HG02938 (cell line): ENCODE results near the gene SLC9A3.

Experiments
- ATAC-seq: cut with Tn5 transposase; IDR thresholded peaks from one replicate; pipeline ENCODE4 v1.9.1; 2021; ENCODE audit warnings: mild to moderate bottlenecking, moderate library complexity; ENCODE audit not compliant: unreplicated experiment

SLC9A3 gene

DNA sequence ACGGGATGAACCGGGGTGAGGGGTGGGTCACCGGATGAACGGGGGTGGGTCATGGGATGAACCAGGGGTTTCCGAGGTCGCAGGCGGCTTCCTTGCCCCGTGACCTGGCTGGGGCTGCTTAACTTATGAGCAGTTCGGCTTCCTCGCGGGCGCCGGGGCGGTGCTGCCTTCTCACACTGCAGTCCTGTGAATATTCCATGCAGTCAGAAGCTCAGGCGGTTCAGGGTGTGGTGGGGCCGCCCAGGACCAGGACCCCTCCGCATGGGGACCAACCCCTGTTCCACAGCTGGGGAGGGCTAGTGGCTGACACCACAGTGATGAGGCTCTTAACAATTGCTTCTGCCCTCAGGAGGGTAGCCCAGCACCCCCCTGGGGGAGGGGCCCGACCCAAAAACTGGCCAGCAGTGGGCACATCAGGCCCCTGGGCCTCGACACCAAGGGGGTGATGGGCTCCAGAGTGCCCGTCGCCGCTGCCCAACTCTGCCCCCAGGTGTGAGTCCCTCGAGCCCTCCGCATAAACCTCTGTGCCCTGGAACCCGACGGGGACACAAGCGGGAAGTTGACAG is 30.9 kb upstream of the SLC9A3 start:
- no peak for ATAC-seq

DNA sequence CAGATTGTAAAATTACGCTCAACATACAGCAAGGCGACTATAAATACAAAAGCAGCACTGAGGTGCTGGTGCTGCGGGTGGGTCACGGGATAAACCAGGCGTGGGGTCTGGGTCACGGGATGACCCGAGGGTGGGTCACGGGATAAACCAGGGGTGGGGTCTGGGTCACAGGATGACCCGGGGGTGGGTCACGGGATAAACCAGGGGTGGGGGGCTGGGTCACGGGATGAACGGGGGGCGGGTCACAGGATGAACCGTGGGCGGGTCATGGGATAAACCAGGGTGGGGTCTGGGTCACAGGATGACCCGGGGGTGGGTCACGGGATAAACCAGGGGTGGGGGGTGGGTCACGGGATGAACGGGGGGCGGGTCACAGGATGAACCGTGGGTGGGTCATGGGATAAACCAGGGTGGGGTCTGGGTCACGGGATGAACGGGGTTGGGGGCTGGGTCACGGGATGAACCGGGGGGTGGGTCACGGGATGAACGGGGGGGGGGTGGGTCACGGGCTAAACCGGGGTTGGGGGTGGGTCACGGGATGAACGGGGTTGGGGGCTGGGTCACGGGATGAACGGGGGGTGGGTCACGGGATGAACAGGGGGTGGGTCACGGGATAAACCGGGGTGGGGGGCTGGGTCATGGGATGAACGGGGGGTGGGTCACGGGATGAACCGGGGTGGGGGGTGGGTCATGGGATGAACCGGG is 30.2 kb upstream of the SLC9A3 start:
- no peak for ATAC-seq

DNA sequence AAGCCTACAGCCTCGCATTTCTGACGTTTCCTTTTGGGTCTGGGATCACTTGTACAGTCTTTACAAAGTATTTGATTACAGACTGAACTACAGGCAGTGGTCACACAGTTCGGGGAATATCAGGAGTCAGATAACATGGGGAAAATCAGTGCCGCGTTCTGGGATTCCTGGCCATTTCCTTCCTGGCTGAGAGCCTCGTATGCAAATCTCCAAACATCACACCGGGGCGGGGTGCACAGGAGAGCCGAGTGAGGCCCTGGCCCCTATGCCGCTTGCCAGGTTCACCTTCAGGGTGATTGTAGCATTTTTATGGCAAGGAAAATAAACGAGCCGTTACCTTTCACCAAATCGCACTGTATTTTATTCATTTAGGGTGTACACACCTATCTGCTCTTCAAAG is 29.6 kb upstream of the SLC9A3 start:
- ATAC-seq, result no peak

DNA sequence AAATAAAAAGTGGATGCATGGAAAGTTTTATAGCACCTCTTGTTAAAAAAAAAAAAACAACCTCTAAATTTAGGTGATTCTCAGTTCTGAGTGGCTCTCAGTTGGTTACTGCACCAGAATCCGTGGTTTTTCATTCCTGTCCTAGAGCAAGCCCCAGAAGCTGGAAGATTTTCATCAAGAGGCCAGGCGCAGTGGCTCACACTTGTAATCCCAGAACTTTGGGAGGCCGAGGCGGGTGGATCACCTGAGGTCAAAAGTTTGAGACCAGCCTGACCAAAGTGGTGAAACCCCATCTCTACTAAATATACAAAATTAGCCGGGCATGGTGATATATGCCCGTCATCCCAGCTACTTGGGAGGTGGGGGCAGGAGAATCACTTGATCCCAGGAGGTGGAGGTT is 27.2 kb upstream of the SLC9A3 start:
- ATAC-seq, result no peak

DNA sequence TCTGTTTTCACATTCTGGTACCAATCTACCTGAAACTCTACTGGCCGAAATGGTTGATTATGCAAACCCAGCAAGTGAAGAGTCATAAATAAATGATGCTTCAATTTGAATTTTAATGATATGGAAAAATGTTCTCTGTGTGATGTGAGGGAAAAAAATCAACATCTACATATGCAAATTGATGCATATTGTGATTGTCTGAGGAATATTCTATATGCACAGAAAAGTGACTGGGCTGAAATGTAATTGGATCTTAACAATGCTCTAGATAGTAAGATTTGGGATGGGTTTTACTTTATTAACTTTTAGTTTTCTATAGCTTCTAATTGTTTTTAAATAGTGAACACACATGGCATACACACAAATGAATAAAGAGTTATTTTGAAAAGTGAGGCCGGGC is 25.0 kb upstream of the SLC9A3 start:
- ATAC-seq, result no peak

DNA sequence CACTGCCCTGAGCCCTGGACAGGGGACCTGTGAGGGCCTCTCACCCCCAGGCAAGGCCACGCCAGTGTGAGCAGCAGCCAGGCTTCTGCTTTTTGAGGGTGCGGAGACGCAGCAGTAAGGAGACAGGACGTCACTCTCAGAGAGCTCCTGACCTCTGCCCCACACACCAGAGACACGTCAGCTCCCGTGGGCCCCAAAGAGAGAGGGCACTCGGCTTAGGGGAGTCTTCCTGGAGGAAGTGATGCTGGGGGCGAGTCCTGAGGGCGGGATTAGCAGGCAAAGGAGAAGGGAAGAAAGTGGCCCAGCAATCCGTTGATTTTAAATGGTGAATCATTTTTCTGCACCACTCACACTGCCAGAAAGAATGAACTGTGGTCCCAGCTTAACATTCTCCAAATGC is 24.0 kb upstream of the SLC9A3 start:
- ATAC-seq, result no peak

DNA sequence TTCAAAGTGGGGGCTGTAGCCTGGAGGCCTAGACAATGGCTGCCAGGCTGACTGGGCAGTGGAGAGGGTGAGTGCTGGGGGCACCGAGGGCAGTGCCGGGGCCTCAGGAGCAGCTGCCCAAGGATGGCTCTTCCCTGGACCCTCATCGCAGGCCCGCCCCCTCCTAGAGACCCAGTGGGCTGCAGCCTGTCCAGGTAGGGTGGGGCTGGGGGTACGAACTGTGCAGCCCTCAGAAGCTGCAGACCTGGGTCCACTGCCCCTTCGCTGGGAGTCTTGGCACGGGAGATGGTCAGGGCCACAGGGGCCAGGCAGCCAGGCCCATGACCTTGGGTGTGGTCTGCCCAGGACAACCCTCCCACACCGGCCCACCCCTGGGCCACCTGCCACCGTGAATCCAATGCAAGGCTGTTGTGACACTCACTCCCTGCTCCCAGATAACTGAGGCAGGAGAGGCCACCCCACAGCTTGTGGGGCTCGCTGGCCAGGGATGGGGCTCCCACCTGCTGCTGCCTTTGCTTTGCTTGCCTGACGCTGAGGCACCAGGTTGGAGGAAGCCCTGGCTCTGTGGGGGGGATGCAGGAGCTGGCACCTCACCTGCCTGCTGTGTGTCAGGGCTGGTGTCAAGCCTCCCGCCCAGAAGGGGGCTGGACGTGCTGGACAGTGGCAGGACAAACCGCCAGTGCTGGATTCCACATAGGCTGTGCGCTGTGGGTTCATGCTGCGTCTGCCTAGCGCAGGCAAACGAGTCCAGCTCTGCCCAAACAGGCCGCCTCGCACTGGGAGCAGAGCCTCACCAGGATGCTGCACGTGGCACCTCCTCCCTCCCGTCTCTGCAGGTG is 23.1 kb upstream of the SLC9A3 start:
- ATAC-seq, result no peak

DNA sequence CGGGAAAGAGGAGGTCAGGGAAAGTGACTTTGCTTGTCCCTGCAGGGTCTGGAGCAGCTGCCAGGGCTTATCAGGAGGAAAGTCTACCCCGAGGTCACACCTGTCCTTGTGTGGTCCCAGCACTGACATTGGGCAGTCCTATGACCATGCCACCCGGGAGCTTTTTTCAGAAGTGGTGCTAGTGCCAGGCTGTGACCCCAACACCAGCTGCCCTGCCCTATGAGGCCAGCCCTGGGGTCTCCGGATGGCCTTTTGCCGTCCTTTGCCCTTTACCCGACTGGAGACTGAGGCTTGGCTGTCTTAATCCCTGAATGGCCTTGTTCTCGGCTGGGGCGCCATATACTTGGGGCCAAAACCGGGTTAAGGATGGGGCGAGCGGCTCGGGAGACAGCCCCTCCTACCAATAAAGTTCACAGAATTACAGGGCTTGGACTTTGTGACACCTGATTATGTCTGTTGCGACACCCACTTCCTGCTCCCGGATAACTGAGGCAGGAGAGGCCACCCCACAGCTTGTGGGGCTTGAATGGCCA is 22.2 kb upstream of the SLC9A3 start:
- no peak for ATAC-seq

DNA sequence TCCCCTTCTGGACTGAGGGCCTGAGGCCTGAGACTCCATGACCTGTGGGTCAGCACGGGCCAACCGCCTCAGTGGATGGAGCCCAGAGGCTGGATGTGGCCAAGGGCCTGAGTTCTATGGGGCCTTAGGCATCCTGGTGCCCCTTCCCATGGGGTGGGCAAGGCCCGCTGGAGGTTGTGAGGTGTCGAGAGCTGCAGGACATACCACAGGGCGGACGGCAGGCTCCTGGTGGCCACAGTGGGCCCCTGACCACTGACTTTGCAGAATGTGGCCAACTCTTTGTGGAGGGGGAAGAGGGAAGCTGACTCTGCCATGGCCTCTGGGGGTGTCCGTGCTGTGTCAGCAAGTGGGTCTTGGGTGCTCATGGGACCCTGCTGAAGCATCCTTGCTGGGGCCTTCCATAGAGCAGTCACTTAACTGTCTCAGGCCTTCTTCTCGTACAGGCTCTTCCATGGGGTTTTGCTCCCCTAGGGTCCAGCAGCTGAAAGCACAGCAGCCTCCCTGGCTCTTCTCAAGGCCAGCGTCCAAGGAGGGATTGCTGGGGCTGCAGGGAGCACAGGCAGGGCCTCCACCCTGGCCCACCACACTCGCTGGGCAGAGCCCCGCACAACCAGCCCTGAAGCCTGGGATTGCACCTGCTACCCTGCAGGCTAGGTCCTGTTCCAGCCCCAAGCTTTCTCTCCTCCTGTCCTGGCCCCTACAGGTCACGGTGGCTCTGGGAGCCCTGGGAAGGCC is 21.6 kb upstream of the SLC9A3 start:
- ATAC-seq, result no peak

DNA sequence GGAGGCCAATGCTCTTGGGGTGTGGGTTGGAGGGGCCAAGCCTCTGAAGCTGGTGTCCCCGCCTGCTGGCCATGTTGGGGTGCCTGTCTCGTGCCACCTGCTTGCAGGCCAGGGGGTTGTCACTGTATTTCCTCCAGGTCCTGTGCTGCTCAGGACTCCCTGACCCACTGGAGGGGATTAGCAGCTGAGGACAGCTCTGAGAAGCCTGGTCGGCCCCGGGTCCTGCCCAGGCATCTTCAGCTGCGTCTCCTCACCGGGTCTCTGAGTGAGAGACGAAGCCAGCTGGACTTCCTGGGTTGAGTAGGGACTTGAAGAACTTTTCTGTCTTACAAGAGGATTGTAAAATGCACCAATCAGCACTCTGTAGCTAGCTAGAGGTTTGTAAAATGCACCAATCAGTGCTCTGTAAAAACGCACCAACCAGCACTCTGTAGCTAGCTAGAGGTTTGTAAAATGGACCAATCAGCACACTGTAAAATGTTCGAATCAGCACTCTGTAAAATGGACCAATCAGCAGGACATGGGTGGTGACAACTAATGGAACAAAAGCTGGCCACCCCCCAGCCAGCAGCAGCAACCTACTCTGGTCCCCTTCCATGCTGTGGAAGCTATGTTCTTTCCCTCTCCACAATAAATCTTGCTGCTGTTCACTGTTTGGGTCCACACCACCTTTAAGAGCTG is 20.6 kb upstream of the SLC9A3 start:
- ATAC-seq, result no peak

DNA sequence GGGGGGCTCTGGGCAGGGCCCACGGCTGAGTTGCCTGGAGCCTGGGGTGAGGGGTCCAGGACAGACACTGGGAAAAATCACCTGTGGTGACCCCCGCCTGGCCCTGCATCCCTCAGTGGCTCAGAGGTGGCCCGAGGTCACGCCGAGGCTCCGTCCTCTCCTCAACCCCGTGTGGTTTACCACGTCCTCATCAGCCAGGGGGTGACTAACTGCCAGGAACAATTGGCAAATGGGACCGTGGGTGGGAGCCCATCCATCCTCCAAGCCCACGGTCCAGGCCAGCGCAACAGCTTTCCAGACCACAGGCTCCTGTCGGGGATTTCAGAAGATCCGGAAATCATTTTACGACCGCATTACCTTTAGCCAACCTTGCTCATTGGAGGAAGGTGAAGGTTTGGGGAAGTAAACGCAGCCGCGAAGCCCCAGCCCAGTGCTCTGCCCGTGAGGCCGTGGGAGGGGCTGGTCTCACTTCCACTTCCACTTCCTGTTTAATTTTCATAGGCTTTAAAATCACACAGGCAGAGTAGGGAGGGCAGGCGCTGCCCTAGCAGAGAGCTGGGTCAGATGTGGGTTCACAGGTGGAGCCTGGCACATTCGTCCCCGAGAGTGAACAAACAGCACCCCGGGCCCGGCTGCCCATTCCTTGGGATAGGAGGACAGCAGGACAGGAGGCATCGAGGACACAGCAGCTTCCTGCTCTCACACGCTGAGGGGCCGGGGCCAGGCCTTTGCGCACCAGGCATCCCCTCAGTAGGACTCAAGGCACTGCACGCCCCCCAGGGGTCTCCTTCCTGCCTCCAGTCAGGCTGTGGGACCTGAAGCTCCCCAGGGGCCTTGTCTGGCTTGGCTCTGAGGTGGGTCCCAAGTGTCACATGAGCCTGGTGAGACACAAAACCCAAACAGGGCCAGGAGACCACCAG is 19.8 kb upstream of the SLC9A3 start:
- ATAC-seq, result peak; percentile 81

DNA sequence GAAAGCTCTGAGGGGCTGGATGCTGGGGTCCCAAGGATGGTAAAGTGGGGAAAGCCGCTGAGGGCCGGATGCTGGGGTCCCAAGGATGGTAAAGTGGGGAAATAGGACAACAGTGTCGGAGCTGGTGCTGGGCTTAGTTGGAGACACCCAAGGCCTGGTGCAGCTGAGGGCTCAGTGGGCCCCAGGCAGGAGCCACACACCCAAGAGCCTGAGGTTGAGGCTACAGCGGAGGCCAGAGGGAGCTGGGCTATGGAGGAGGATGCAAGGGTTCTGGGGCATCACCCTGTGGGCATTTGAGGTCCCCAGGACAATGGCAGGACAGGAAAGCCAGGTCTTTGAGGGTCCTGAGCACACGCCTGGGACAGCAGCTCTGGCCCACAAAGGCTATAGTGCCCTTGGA is 19.1 kb upstream of the SLC9A3 start:
- ATAC-seq, result no peak

DNA sequence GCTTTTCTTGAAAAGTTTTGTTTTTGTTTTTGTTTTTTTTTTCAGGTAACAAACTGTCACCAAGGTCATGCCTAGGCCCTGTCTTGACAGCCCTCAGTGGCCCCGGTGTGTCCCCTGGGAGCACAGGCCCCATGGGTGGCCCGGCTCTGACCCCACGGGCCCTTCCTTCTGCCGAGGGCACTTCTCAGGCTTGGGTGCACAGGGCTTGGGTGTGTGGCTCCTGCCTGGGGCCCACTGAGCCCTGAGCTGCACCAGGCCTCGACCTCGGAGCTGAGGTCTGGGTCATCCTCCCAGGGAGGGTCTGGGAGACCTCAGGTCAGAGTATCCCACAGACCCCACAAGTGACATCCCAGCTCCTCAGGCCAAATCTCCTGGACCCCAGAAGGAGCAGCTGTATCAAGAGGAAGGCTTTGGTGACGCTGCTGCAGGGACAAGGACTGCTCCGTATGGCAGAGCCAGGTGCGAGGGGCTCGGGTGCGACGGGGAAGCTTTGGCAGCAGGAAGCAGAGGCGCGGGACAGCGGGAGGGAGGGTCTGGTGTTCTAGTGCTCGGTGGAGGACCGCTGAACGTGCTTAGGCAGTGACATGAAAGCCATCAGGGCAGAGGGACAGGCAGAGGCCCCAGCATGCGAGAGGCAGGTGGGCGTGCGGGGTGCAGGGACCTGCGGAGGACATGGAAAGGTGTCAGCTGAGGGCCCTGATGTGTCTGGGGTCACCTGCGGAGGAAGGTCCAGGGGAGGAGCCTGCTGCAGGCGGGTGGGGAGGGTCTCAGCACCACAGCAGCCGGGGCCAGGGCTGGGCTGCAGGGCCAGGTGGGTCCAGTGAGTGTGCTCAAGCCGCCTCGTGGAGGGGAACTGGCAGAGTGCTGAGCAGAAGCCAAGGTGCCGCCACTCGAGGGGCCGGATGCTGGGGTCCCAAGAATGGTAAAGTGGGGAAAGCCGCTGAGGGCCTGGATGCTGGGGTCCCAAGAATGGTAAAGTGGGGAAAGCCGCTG is 18.4 kb upstream of the SLC9A3 start:
- ATAC-seq, result no peak

DNA sequence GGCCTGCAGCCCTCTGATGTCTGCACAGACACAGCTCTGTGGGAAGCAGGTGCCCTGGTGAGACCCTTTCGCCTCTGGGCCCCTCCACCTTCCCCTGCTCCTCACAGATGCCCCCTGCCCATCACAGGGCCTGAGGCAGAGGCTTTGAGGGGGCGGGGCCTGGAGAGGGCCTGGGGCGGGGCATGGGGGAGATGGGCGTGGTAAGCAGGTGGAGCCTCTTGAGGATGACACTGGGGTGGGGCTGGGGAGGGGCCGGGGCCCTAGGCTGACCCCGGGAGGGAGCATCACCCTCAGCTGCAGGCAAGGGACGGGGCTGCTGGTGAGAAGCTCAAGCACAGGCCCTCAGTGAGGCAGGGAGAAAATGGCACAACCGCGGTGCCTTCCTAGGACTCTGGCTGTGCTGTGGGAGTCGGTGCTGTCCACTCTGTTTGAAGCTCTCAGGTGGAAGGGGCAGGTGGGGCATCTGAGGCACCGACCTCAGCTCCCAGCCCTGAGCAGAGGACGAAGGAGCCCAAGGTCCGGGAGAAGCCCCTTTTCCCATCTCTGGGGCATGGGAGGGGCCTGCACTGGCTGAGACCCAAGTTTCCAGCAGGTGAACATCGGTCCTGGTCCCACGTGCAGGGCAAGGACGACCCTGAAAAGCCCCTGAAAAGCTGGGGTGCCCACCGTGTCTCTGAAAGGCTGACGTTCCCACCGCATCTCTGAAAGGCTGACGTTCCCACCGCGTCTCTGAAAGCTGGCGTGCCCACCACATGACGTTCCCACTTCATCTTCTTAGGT is 17.5 kb upstream of the SLC9A3 start:
- no peak for ATAC-seq

DNA sequence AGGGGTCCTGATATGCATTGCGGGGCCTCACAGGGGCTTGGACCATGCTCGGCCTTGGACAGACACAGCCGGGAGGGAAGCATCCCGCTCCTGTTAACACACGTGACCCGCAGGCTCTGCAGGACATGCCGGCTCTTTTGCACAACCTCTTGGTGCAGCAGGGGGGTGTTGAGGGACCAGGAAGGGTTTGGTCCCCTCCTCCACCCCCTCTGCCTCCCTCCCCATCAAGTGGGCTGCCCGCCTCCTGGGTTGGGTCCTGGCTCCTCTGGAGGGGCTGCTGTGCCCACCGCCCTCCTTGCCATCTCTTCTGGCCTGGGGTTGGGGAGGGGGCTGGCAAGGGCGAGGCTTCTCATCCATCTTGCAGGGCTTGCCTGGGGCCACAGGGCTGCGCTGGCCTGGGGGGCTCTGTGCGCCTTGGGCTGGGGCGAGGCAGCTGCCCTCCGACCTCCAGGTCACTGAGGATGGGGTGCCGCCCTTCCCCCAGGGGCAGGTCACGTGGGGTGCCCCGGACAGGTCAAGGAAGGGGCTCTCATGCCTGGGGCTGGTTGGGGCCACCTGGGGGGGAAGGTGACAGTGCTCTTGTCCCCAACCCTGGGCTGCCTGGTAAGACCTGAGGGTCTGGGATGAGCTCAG is 16.8 kb upstream of the SLC9A3 start:
- no peak for ATAC-seq

DNA sequence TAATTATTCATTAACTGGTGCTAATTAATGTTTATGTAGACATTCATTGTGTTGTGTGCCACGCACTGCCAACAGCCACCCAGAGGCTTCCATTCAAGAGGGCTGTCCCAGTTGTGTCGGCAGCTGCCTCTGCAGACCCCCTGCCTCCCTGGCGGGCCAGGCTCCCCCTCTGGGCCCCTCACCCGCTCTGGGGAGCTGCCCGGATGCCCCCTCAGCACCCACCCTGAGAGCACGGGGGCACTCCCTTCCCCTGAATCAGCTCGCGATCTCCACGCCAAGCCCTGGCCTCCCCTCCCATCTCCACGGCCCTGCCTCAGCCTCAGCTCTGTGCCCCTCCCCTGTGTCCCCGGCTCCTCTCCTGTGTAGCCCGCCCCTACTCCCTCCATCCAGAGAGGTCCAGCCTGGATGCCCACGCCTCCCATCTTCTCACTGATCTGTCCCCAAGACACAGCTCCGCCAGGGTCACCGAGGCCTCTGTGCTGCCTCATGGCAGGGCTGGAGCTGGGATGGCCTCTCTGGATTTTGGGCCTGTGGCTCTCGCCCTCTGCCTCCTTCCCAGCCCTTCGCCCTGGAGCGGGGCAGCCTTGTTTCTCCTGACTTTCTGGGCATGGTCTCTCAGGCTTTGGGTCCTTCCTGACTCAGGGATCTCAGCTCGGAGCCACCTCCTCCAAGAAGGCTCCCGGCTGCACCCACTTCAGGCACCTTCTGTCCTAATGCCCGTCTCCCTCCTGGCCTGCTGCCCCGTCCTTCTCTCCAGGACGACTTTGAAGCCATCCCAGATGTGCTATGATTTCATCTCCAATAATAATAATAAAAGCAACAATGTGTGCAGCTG is 16.0 kb upstream of the SLC9A3 start:
- ATAC-seq, result no peak
